NT2/D1 (cell line): Measurements from ENCODE around the gene UBXN2A.
"Not testable (repeated sequence)": the region's sequence is repeated elsewhere in the genome, so short reads cannot be mapped to it uniquely, and the experiment has no call there.

Experiments
- YY1 ChIP-seq: IDR thresholded peaks from 2 replicates; pipeline ENCODE4 v1.6.1; 2011; ENCODE audit not compliant: insufficient read length, insufficient read depth
- ZNF274 ChIP-seq: IDR thresholded peaks from 2 replicates; pipeline ENCODE4 v1.6.1; 2011; ENCODE audit warnings: mild to moderate bottlenecking, low read depth, low read length

GRCh38 chr2:24014902-24015301 lies 74.6 kb downstream of the UBXN2A start:
- TF ChIP-seq ZNF274, YY1: not testable (repeated sequence)
